B cell (primary cell): ENCODE data around the gene GPR183.

ENCODE experiments used
- CTCF ChIP-seq: fragments of 200-600 bp; IDR thresholded peaks from one replicate; pipeline ENCODE4 v1.8.0; 2022; ENCODE audit warnings: antibody characterized with exemption, mild to moderate bottlenecking
- EZH2 ChIP-seq: IDR thresholded peaks from 2 replicates; pipeline ENCODE4 v1.6.1; 2012; ENCODE audit warnings: borderline replicate concordance, low read depth, mild to moderate bottlenecking, moderate library complexity, low read length; ENCODE audit not compliant: insufficient read depth, poor library complexity, severe bottlenecking

- TF ChIP-seq CTCF: no peak
- no peak for TF ChIP-seq EZH2
Measured at GRCh38 chr13:99288089-99288488, 19.1 kb downstream of the GPR183 start.
